ENCODE data around the gene DGKD. TPM values are rescaled to one million over a fixed set of nuclear protein-coding genes. Genes with fewer than 3 reads are reported as not detected.

The DGKD gene
- total RNA-seq, 1 experiment from 2014 or later, result 52.0 TPM

DNA sequence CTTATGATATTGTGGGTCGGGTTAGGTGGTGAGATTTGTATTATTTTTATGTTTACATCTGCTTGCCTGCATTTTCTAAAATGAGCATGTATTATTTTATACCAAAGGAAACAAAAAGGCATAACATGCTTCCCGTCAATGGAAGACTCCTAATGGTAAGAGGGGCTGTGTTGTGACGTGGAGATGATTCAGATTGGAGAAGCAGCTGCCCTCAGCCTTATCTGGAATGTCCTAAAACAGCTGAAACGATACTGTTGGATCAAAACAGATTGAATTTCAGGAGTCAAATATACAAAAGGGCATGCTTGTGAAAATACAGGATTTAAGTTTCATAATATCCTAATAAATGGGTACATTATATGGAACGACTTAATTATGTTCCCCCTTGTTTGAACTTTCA, 19.0 kb downstream of the DGKD start:
- no peak overlapping the region for H3K9ac ChIP-seq (ENCODE audit: low read length)
- RAD21 ChIA-PET (ENCODE audit: low non-redundant PET in 1 of 2, low total read pairs in 2 of 2, uncharacterized antibody in 2 of 2, unreplicated experiment in 2 of 2), result no interaction called here

More for the DNA sequence above, 19.0 kb downstream of the DGKD start:
- Histone ChIP-seq H3K36me3 (ENCODE audit: control insufficient read depth in 1 of 2, insufficient read depth in 2 of 2, low read length in 2 of 2) (peaks cover 5 to 18% of the 10 kb centered on the region in 2 experiments; a peak in 2 of 4 replicates), H3K27ac (ENCODE audit: low read depth, low read length) (no peak overlapping the region), H2AFZ (ENCODE audit: low read depth, low read length, poor library complexity, severe bottlenecking) (no peak overlapping the region), H3K4me1 (ENCODE audit: control insufficient read depth in 1 of 2, insufficient read depth in 2 of 2, low read length in 2 of 2) (no peaks in the 10 kb centered on the region), H4K20me1 (ENCODE audit: insufficient read depth) (0 out of 2 replicates have a peak, but pooled peaks cover 3% of the 10 kb centered on the region), H3K9me3 (ENCODE audit: control insufficient read depth in 1 of 2, insufficient read depth in 1 of 2, low read depth in 1 of 2, low read length in 2 of 2) (no peaks in the 10 kb centered on the region), H3K4me2 (ENCODE audit: low read length) (no peak overlapping the region), H3K9me2 (ENCODE audit: insufficient read depth) (no peaks in the 10 kb centered on the region), H3K27me3 (ENCODE audit: insufficient read depth, low read length) (no peaks in the 10 kb centered on the region), H3K79me2 (ENCODE audit: insufficient read depth, low read length) (peaks cover 68% of the 10 kb centered on the region), H3K4me3 (replicated peaks in 1 of 2; ENCODE audit: low read depth in 1 of 2, low read length in 2 of 2) (no peak overlapping the region)
- POLR2A ChIA-PET, result no interaction called here
- intact Hi-C loops (cut with micrococcal nuclease), result no loop called here
- TF ChIP-seq, protein P1, sequence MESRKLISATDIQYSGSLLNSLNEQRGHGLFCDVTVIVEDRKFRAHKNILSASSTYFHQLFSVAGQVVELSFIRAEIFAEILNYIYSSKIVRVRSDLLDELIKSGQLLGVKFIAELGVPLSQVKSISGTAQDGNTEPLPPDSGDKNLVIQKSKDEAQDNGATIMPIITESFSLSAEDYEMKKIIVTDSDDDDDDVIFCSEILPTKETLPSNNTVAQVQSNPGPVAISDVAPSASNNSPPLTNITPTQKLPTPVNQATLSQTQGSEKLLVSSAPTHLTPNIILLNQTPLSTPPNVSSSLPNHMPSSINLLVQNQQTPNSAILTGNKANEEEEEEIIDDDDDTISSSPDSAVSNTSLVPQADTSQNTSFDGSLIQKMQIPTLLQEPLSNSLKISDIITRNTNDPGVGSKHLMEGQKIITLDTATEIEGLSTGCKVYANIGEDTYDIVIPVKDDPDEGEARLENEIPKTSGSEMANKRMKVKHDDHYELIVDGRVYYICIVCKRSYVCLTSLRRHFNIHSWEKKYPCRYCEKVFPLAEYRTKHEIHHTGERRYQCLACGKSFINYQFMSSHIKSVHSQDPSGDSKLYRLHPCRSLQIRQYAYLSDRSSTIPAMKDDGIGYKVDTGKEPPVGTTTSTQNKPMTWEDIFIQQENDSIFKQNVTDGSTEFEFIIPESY (IDR thresholded peaks at IDR 0.05; ENCODE audit: extremely low read depth, insufficient replicate concordance, low read length), result no peak
- no peak for TF ChIP-seq EZH2 (IDR thresholded peaks at IDR 0.05)
- no peak for TF ChIP-seq EZH2phosphoT487 (IDR thresholded peaks at IDR 0.05; ENCODE audit: borderline replicate concordance)
- TF ChIP-seq SP1 (IDR thresholded peaks at IDR 0.05; ENCODE audit: low read depth), result no peak
- TF ChIP-seq YY1 (IDR thresholded peaks at IDR 0.05; ENCODE audit: extremely low read depth, insufficient replicate concordance, low read depth, low read length), result no peak
- TF ChIP-seq POLR2AphosphoS5 (IDR thresholded peaks at IDR 0.05; ENCODE audit: low read depth, low read length), result no peak
- TF ChIP-seq, protein P2, sequence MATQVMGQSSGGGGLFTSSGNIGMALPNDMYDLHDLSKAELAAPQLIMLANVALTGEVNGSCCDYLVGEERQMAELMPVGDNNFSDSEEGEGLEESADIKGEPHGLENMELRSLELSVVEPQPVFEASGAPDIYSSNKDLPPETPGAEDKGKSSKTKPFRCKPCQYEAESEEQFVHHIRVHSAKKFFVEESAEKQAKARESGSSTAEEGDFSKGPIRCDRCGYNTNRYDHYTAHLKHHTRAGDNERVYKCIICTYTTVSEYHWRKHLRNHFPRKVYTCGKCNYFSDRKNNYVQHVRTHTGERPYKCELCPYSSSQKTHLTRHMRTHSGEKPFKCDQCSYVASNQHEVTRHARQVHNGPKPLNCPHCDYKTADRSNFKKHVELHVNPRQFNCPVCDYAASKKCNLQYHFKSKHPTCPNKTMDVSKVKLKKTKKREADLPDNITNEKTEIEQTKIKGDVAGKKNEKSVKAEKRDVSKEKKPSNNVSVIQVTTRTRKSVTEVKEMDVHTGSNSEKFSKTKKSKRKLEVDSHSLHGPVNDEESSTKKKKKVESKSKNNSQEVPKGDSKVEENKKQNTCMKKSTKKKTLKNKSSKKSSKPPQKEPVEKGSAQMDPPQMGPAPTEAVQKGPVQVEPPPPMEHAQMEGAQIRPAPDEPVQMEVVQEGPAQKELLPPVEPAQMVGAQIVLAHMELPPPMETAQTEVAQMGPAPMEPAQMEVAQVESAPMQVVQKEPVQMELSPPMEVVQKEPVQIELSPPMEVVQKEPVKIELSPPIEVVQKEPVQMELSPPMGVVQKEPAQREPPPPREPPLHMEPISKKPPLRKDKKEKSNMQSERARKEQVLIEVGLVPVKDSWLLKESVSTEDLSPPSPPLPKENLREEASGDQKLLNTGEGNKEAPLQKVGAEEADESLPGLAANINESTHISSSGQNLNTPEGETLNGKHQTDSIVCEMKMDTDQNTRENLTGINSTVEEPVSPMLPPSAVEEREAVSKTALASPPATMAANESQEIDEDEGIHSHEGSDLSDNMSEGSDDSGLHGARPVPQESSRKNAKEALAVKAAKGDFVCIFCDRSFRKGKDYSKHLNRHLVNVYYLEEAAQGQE (IDR thresholded peaks at IDR 0.05; ENCODE audit: low read depth), result no peak
- TF ChIP-seq, protein P3, sequence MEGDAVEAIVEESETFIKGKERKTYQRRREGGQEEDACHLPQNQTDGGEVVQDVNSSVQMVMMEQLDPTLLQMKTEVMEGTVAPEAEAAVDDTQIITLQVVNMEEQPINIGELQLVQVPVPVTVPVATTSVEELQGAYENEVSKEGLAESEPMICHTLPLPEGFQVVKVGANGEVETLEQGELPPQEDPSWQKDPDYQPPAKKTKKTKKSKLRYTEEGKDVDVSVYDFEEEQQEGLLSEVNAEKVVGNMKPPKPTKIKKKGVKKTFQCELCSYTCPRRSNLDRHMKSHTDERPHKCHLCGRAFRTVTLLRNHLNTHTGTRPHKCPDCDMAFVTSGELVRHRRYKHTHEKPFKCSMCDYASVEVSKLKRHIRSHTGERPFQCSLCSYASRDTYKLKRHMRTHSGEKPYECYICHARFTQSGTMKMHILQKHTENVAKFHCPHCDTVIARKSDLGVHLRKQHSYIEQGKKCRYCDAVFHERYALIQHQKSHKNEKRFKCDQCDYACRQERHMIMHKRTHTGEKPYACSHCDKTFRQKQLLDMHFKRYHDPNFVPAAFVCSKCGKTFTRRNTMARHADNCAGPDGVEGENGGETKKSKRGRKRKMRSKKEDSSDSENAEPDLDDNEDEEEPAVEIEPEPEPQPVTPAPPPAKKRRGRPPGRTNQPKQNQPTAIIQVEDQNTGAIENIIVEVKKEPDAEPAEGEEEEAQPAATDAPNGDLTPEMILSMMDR (IDR thresholded peaks at IDR 0.05 in 2 of 3, conservative IDR thresholded peaks at IDR 0.05 in 1 of 3; ENCODE audit: borderline replicate concordance in 1 of 3, insufficient read depth in 1 of 3, low read depth in 2 of 3, low read length in 2 of 3), result no peak
- no peak for TF ChIP-seq JUND (IDR thresholded peaks at IDR 0.05)
- TF ChIP-seq CEBPB (IDR thresholded peaks at IDR 0.05; ENCODE audit: low read depth), result no peak
- TF ChIP-seq ELF1 (IDR thresholded peaks at IDR 0.05; ENCODE audit: borderline replicate concordance, low read depth), result no peak
- no peak for TF ChIP-seq RAD21 (IDR thresholded peaks at IDR 0.05; ENCODE audit: low read depth)
- TF ChIP-seq TCF7L2 (IDR thresholded peaks at IDR 0.05; ENCODE audit: borderline replicate concordance, extremely low read depth, insufficient read depth, insufficient read length), result no peak
- no peak for TF ChIP-seq POLR2A (IDR thresholded peaks at IDR 0.05; ENCODE audit: borderline replicate concordance, extremely low read depth, insufficient read depth, insufficient read length)
- DNase-seq (ENCODE audit: low read depth, low spot score) (no peak), ATAC-seq (no peak)
- TSS peak; percentile 28 for BruUV-seq (replicated peaks)
- CTCF ChIA-PET, result no interaction called here
